HG03039 (cell line): ENCODE results near the gene ACSF2.

ENCODE experiments used
- ATAC-seq: cut with Tn5 transposase; IDR thresholded peaks from one replicate; pipeline ENCODE4 v1.9.1; 2021; ENCODE audit warnings: mild to moderate bottlenecking, moderate library complexity; ENCODE audit not compliant: unreplicated experiment

ACSF2 gene

GRCh38 chr17:50495217-50495823 lies 69.3 kb downstream of the ACSF2 start:
- ATAC-seq = no peak

- no peak for ATAC-seq
Measured at GRCh38 chr17:50495918-50496317, 69.9 kb downstream of the ACSF2 start.

GRCh38 chr17:50498021-50498874 lies 72.2 kb downstream of the ACSF2 start:
- no peak for ATAC-seq

- ATAC-seq = no peak
Measured at GRCh38 chr17:50499270-50499669, 73.3 kb downstream of the ACSF2 start.

- no peak for ATAC-seq
Measured at GRCh38 chr17:50499721-50500120, 73.7 kb downstream of the ACSF2 start.

GRCh38 chr17:50501054-50501453 lies 75.0 kb downstream of the ACSF2 start:
- ATAC-seq = no peak

- no peak for ATAC-seq
Measured at GRCh38 chr17:50502301-50502990, 76.4 kb downstream of the ACSF2 start.

GRCh38 chr17:50505591-50506130 lies 79.6 kb downstream of the ACSF2 start:
- no peak for ATAC-seq

- ATAC-seq = no peak
Measured at GRCh38 chr17:50506298-50506697, 80.3 kb downstream of the ACSF2 start.

GRCh38 chr17:50507871-50508572 lies 82.0 kb downstream of the ACSF2 start, which contains the start of gene MYCBPAP:
Gene MYCBPAP, plus strand, starts transcription at chr17:50508439. Its CDS starts 236 bp downstream, at chr17:50508675.
- no peak for ATAC-seq

GRCh38 chr17:50508573-50509460 lies 82.8 kb downstream of the ACSF2 start:
- ATAC-seq = no peak

GRCh38 chr17:50511058-50511457 lies 85.0 kb downstream of the ACSF2 start:
- peak; percentile 63 for ATAC-seq

GRCh38 chr17:50513495-50513894 lies 87.5 kb downstream of the ACSF2 start:
- ATAC-seq = no peak

- no peak for ATAC-seq
Measured at GRCh38 chr17:50514388-50514787, 88.4 kb downstream of the ACSF2 start.

GRCh38 chr17:50514936-50515702 lies 89.1 kb downstream of the ACSF2 start:
- no peak for ATAC-seq

GRCh38 chr17:50517011-50517410 lies 91.0 kb downstream of the ACSF2 start:
- no peak for ATAC-seq

GRCh38 chr17:50517504-50518383 lies 91.7 kb downstream of the ACSF2 start:
- ATAC-seq = no peak

- no peak for ATAC-seq
Measured at GRCh38 chr17:50518384-50519023, 92.5 kb downstream of the ACSF2 start.
